Measurements from ENCODE around the gene METTL1. TPM values are rescaled to one million over a fixed set of nuclear protein-coding genes. Genes with fewer than 3 reads are reported as not detected.

METTL1 gene
- total RNA-seq, 1 donor from 2014 or later, result 40.7 TPM

GRCh38 chr12:57780284-57780897 lies 8.5 kb upstream of the METTL1 start:
- Mint-ChIP-seq H3K27ac (no peak overlapping the region), H3K4me1 (peaks cover 20% of the 10 kb centered on the region), H3K36me3 (ENCODE audit: low read depth) (peaks cover 12% of the 10 kb centered on the region), H3K9me3 (no peaks in the 10 kb centered on the region), H3K27me3 (no peaks in the 10 kb centered on the region), H3K4me3 (no peak overlapping the region)
- intact Hi-C loops (cut with micrococcal nuclease), result no loop called here
- DNase-seq (no peak), ATAC-seq (ENCODE audit: low read depth) (no peak)
- no peak for TF ChIP-seq CTCF (IDR thresholded peaks at IDR 0.05)
- POLR2A ChIA-PET, result interaction anchor here (2.3 kb wide), 1 partner anchor 8 kb away, joined by 11 read pairs; the partner anchor contains the start of genes EEF1AKMT3 and METTL1
- CTCF ChIA-PET, result no interaction called here

DNA sequence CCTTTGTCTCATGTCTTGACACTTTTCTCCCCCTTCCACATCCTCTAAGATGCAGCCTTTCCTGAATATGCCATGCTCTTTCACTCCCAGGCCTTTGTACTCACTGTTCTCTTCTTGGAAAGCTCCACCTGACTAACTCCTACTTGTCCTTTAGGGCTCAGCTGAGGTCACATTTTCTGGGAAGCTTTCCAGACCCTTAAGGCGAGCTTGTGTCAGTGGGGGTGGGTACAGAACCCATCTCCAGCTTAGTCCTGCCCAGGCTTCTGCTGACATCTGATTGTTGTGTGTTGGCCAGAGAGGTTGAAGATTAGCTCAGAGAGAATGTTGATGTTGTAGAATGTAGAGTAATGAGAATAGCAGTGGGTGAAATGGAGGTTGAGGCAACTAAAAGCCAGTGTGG lies 7.8 kb upstream of the METTL1 start:
- no peak overlapping the region for H3K27ac Mint-ChIP-seq
- CTCF ChIA-PET, result no interaction called here
- ATAC-seq (ENCODE audit: low read depth), result no peak
- POLR2A ChIA-PET, result no interaction called here
- H3K27me3 Mint-ChIP-seq, result no peaks in the 10 kb centered on the region
- H3K4me3 Mint-ChIP-seq, result no peak overlapping the region
- H3K36me3 Mint-ChIP-seq (ENCODE audit: low read depth), result peaks cover 10% of the 10 kb centered on the region
- TF ChIP-seq CTCF (IDR thresholded peaks at IDR 0.05), result no peak
- no peaks in the 10 kb centered on the region for H3K9me3 Mint-ChIP-seq
- no peak for DNase-seq
- intact Hi-C loops (cut with micrococcal nuclease), result no loop called here
- H3K4me1 Mint-ChIP-seq, result peaks cover 20% of the 10 kb centered on the region

- no peak for TF ChIP-seq CTCF (IDR thresholded peaks at IDR 0.05)
- CTCF ChIA-PET, result no interaction called here
- H3K36me3 Mint-ChIP-seq (ENCODE audit: low read depth), result peaks cover 4% of the 10 kb centered on the region
- H3K27me3 Mint-ChIP-seq, result no peaks in the 10 kb centered on the region
- no peaks in the 10 kb centered on the region for H3K9me3 Mint-ChIP-seq
- peaks cover 11% of the 10 kb centered on the region for H3K4me1 Mint-ChIP-seq
- DNase-seq, result no peak
- no peak overlapping the region for H3K4me3 Mint-ChIP-seq
- ATAC-seq (ENCODE audit: low read depth), result no peak
- H3K27ac Mint-ChIP-seq, result no peak overlapping the region
- intact Hi-C loops (cut with micrococcal nuclease), result no loop called here
- POLR2A ChIA-PET, result interaction anchor here (1.5 kb wide), 1 partner anchor 22 kb away, joined by 5 read pairs; no protein-coding TSS in a partner anchor
Measured at GRCh38 chr12:57777911-57778310, 6.0 kb upstream of the METTL1 start.

GRCh38 chr12:57777367-57777766 lies 5.5 kb upstream of the METTL1 start:
- DNase-seq, result no peak
- Mint-ChIP-seq H3K27ac (no peak overlapping the region), H3K4me3 (no peak overlapping the region), H3K36me3 (ENCODE audit: low read depth) (no peaks in the 10 kb centered on the region), H3K27me3 (no peaks in the 10 kb centered on the region), H3K9me3 (no peaks in the 10 kb centered on the region), H3K4me1 (peaks cover 8% of the 10 kb centered on the region)
- POLR2A ChIA-PET, result interaction anchor here (1.5 kb wide), 1 partner anchor 21 kb away, joined by 5 read pairs; no protein-coding TSS in a partner anchor
- CTCF ChIA-PET, result interaction anchor here (1.2 kb wide), 1 partner anchor 11 kb away, joined by 3 read pairs; no protein-coding TSS in a partner anchor
- ATAC-seq (ENCODE audit: low read depth), result no peak
- intact Hi-C loops (cut with micrococcal nuclease), result no loop called here
- TF ChIP-seq CTCF (IDR thresholded peaks at IDR 0.05), result no peak

GRCh38 chr12:57776247-57776587 lies 4.3 kb upstream of the METTL1 start:
- H3K36me3 Mint-ChIP-seq (ENCODE audit: low read depth), result peaks cover 7% of the 10 kb centered on the region
- no peaks in the 10 kb centered on the region for H3K9me3 Mint-ChIP-seq
- no peak overlapping the region for H3K27ac Mint-ChIP-seq
- CTCF ChIA-PET, result interaction anchor here (1.2 to 1.9 kb wide), 2 partner anchors 10 to 20 kb away, joined by 3 to 5 read pairs; no protein-coding TSS in a partner anchor
- H3K4me3 Mint-ChIP-seq, result no peak overlapping the region
- DNase-seq, result no peak
- H3K27me3 Mint-ChIP-seq, result no peaks in the 10 kb centered on the region
- no peak for ATAC-seq (ENCODE audit: low read depth)
- peaks cover 11% of the 10 kb centered on the region for H3K4me1 Mint-ChIP-seq
- TF ChIP-seq CTCF (IDR thresholded peaks at IDR 0.05), result no peak
- intact Hi-C loops (cut with micrococcal nuclease), result no loop called here
- POLR2A ChIA-PET, result no interaction called here

Data from activated B cell treated with CpG ODN at 0.5 μM for 24 hours (primary cell).